NCI-H460 (cell line): ENCODE data around the gene MBOAT2. TPM values are rescaled to one million over a fixed set of nuclear protein-coding genes. Genes with fewer than 3 reads are reported as not detected.
"Not testable (repeated sequence)": the region's sequence is repeated elsewhere in the genome, so short reads cannot be mapped to it uniquely, and the experiment has no call there.

Experiments used
- DNase-seq: peaks from one replicate; pipeline ENCODE4 v3.0.0-alpha.2; 2016; ENCODE audit warnings: low read depth; ENCODE audit errors: extremely low read depth
- total RNA-seq: library from RNA; depleted of rRNA; stranded (reverse); fragments of >200 nt; shearing (Covaris generic); gene quantifications from 2 replicates; pipeline ENCODE4 v1.2.3, GENCODE V29; 2014

MBOAT2 gene
- total RNA-seq, 1 experiment from 2014 or later = 4.9 TPM

DNA sequence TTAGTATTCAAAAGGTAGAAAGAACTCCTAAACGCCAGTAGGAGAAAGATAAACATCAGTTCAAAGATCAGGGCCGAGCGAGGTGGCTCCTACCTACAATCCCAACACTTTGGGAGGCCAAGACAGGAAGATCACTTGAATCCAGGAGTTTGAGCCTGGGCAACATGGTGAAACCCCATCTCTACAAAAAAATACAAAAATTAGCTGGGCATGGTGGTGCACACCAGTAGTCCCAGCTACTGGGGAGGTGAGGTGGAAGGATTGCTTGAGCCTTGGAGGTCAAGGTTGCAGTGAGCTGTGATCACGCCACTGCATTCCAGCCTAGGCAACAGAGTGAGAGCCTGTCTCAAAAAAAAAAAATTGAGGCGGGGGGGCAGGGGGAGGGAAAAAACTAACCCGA is 40.6 kb downstream of the MBOAT2 start:
- DNase-seq = no peak

DNA sequence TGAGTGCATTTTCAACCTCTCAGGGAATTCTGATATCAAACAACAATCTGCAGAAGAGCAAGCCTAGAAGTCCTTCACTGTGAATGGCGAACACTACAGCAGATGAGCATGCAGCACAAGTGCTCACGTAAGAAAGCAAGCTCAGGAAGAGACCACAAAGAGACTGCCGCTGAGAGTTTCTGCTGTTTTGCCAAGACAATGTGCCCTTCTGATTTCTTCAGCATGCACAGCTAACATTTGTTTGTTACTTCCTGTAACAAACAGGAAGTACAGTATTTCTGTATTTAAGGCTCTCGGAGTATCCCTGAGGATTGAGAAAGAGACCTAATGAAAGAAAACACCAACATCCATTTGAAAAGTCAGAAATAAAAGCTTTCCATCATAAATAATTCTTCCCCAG is 45.9 kb downstream of the MBOAT2 start:
- no peak for DNase-seq

DNA sequence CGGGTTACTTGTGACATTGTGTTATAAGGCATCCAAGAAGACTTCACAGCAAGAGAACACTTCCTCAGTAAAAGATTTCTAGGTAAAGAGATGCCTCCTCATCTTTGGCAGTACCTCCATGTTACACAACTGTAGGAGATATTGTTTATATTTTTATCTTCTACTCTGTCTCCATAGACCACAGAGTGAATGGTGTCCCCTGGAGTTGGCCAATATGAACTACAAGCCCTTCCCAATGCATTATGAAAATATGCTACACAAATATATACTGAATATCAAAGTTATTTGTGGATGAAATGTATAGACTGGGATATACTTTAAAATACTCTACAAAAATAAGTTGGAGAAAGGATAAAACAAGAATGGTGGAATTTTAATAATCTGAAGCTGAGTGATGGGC is 46.7 kb downstream of the MBOAT2 start:
- no peak for DNase-seq

DNA sequence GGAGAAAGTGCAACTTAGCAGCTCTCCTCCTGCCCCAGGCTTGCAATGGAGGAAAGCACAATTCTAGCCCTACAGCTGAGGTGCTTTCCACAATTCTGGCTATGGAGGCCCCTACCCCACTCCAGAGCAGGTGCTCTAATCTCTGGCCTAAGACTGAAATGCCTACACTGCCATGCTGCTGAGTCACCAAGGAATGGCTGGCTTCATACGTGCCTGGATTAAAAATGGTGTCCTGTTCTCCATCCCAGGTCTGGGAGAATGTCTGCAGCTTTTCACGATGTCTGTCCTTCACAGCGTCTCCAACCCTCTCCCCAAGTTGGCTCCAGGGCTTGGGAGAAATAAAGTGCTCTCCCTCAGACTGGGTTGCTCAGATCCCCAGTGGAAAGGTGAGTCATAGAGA is 48.5 kb downstream of the MBOAT2 start:
- DNase-seq = no peak

DNA sequence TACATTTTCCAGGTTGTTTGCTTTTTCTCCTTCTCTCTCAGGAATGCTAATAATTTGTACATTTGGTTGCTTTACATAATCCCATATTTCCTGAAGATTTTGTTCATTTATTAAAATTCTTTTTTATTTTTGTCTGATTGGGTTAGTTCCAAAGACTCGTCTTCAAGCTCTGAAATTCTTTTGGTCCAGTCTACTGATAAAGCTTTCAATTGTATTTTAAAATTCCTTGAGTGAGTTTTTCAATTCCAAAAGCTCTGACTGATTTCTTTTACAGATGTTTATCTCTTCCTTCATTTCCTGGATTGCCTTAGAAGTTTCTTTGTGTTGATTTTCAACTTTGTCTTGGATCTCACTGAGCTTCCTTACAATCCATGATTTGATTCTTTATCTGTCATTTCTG is 50.0 kb downstream of the MBOAT2 start:
- no peak for DNase-seq

DNA sequence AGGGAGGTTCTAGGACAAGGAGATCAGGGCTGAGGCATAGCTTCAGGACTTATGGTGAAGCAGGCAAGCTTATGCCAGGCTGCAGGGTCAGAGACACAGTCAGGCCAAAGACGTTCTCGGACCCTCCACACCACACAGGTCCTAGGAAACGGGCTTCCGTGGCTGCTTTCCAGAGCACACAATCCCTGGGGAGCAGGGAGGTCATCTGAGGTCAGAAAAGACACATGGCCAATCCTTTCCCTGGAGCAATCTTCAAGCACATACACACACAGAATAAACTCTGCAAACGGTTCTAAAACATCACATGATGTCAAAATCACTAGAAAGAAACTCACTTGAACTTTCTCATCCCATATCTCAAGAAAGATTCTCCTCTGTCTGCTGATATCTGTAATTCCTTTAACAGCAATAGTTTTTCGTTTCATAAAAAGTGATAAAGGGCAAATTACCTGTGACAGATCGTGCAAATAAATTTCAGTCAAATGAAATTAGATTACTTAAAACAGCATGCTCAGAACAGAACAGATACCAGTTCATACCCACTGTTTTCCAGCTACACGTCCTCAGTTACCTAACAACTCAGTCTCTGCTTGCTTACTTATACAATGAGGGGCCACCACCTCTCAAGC is 63.9 kb downstream of the MBOAT2 start:
- no peak for DNase-seq

DNA sequence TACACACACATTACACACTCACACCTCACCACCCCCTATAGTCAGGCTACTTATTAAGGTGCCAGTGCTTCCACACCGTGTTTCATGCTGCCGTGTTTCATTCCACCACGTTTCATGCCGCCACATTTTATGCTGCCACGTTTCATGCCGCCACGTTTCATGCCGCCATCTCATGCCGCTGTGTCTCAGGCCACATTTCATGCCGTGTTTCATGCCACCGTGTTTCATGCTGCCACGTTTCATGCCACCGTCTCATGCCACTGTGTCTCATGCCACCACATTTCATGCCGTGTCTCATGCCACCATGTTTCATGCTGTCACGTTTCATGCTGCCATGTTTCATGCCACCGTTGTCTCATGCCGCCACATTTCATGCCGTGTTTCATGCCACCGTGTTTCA is 65.1 kb downstream of the MBOAT2 start:
- no peak for DNase-seq

DNA sequence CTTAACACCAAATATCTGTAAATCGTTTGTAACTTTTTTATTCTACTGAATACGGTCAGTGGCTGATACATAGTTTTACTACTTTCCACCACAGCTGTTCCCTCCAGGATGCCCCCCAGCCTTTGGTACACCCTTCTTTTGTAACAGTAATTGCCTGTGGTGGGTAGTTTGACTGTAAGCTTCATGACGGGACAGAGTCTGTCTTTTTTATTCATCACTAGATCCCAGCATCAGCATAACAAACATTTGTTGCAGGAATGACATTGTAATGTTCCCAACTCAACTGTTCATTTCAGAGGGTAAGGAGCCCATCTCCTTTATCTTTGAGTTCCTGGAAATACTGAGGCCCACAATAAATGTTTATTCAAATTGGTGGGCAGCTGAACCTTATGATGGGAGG is 67.5 kb downstream of the MBOAT2 start:
- no peak for DNase-seq

DNA sequence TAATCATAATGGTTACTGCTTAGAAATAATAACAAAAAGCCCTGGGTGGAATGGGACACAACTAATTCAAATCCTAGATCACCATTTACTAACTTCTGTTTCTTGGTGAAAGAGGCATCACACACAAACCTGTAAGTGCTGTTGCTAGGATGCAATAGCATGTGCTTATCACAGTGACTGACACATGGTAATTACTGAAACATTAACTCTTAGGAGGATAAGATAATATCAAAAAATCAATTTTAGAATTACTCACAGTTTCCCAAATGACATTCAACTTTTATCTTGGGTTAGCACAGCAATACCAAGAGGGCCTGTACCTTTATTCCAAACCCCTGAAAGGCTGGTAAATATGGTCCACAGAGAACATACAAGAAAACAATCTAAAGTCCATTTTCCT is 69.1 kb downstream of the MBOAT2 start:
- no peak for DNase-seq

DNA sequence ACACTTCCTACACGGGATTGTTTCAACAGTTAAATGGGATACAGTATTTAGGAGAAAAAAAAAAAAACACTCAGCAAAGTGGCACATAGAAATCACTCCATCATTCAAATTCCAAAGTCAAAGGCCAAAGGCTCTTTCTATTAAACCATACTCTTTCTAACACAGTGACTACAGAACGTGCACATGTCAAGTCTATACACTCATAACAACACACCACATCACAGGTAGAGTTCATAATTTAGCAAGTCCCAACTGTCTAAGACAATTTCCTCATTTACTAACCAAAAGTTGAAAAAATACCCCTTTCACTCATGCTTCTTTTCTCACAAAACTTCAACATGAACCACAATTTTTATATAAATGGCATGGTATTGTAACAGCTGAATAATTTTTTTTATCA is 70.8 kb downstream of the MBOAT2 start:
- DNase-seq = no peak

DNA sequence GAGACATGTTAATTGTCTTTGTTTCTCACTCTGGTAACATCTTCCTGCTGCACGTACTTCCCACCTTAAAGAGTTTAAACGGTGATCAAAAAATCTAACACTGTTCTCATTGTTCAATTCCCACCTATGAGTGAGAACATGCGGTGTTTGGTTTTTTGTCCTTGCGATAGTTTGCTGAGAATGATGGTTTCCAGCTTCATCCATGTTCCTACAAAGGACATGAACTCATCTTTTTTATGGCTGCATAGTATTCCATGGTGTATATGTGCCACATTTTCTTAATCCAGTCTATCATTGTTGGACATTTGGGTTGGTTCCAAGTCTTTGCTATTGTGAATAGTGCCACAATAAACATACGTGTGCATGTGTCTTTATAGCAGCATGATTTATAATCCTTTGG is 73.3 kb downstream of the MBOAT2 start:
- DNase-seq = not testable (repeated sequence)

DNA sequence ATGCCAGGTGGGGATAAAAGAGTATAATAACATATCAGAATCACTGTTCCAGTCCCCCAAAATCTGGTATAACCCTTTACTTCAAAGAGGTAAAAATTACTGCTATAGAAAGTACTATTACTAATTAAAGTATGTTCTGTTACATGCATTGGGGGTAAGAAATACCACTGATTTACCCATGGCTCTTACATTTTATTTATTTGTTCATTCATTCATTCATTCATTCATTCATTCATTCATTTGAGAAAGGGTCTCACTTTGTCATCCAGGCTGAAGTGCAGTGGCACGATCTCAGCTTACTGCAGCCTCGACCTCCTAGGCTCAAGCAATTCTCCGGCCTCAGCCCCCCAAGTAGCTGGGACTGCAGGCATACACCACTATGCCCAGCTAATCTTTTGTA is 74.4 kb downstream of the MBOAT2 start:
- DNase-seq = no peak

DNA sequence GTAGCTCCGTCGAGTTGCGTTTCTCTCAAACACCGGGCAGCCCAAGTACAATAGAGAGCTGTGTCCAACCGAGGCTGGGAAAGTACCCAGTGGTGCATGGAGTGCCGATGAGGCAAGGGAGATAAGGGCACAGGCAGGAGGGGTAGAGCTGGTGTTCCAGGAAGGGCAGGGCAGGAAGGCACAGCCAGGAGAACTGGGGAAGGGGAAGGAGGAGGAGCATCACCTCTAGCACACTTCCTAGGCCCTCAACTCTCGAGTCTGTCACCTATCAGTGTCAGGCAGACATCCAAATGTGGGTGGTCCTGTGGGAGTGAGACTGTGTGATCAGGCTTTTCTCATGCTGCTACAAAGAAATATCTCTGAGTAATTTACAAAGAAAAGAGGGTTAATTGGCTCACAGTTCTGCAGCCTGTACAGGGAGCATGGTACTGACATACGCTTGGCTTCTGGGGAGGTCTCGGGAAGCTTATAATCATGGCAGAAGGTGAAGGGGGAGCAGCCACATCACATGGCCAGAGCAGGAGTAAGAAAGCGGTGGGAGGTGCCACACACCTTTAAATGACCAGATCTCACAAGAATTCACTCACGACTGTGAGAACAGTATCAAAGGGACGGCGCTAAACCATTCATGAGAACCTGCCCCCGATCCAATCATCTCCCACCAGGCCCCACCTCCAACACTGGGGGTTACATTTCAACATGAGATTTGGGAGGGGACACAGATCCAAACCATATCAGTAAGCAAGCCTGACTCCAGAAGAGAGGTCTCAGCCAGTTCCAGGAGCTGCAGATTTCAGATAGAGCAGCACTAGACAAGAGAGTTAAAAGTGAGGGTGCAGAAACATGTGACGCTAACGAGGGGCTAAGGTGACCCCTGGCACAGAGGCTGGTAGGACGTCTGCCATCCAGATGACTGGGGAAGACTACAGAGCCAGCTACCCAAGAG is 75.7 kb downstream of the MBOAT2 start:
- no peak for DNase-seq

DNA sequence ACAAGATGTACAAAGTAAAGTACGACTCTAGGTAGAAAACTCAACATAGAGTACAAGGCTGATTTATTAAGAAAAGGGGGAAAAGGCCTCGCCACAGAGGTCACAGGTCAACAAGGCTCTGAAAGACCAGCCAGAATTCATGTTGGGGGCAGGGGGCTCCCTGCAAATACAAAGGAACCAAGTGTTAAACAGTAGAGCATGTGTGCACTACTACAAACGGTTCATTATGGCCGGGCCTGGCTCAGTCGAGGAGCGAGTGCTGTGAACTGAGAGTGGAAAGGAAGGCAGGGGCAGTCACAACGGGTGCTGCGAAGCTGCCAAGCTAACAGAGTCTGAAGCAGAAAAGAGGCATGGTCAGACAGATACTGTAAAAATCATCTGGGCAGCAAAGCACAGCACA is 77.1 kb downstream of the MBOAT2 start:
- no peak for DNase-seq

DNA sequence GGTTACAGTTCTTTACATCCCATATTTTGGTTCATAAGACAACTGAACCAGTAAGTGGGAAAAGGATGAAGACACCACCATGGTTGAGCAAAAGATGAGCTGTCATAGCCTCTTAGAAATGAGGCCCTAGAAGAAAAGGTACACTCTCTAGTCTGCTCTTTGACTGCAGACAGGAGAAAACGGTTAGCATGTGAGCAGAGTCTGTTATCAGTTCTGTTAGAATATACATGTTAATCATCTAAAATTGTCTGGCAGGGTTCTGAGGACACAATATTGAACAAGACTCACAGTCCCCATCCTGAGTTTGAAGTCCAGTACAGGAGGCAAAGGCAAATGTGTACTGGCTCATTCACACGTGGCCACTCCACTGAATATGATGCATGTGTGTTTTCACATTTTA is 78.1 kb downstream of the MBOAT2 start:
- no peak for DNase-seq

DNA sequence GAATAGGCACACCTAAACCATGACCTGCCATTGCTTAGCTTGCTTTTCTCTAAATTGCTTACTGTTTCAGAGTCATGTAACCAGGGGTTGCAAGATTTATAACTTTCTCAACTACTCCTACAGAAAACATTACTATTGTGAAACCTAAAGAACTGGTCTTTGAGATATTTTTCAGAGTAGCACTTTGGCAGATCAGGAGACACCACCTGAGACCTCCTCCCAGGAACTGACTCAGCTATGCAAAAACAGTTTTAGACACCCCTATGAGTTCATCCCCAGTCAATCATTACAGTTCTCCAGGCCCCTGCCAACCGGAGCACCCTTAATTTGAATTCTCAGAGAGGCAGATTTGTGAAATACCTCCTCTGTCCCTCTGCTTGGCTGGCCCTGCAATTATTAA is 80.3 kb downstream of the MBOAT2 start:
- DNase-seq = no peak

DNA sequence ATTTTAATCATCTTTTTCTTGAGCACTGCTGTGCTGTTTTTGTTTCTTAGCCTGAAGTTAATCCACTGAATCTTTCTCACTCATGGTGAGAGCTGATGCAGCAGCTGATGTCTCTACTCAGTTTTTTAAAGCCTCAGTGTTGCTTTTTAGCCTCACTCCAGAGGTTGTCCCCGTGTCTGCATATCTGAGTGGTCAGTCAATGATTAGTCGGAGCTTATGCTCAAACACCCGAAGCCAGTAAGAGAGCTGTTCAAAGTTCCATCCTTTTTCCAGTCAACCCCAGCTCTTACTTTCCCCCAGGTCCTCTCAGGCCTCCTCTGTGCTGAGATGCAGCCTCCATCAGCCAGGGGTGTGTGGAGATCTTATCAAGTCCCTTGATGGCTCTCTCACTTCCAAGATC is 81.1 kb downstream of the MBOAT2 start:
- DNase-seq = no peak

DNA sequence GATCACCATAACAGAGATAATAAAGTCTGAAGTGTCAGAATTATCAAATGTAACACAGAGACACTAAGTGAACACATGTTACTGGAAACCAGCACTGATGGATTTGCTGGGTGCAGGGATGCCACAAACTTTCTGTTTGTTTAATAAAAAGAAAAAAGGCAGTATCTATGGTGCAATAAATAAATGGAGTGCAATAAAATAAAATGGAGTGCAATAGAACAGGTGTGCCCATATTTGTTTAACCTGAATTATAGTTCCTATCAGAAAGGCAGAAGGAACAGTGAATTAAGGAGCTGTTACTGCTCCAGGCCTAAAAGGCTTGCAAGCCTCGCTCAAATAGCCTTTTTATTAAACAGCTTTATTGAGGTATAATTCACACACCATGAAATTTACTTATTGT is 85.1 kb downstream of the MBOAT2 start:
- DNase-seq = no peak

DNA sequence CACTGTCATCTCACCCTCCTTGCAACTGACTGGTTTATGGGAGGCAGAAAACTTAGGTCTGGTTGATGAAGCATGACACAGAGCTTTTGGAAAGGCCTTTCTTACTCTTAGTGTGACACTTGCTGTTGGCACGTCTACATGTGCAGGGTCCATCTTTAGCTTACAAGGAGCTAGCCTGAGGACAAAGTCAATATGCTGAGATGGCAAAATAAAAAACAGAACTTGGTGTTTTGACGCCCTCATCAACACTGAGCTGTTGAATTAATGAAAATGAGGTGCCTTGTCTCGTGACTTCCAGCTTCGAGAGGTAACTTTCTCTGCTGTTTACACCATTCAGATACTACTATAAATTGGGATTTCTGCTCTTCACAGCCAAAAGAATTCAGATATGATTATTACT is 87.5 kb downstream of the MBOAT2 start:
- DNase-seq = no peak

DNA sequence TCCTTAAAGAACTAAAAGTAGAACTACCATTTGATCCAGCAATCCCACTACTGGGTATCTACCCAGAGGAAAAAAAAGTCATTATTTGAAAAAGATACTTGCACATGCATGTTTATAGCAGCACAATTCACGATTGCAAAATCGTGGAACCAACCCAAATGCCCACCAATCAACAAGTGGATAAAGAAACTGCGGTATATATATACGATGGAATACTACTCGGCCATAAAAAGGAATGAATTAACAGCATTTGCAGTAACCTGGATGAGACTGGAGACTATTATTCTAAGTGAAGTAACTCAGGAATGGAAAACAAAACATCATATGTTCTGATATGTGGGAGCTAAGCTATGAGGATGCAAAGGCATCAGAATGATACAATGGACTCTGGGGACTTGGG is 89.7 kb downstream of the MBOAT2 start:
- DNase-seq = not testable (repeated sequence)

DNA sequence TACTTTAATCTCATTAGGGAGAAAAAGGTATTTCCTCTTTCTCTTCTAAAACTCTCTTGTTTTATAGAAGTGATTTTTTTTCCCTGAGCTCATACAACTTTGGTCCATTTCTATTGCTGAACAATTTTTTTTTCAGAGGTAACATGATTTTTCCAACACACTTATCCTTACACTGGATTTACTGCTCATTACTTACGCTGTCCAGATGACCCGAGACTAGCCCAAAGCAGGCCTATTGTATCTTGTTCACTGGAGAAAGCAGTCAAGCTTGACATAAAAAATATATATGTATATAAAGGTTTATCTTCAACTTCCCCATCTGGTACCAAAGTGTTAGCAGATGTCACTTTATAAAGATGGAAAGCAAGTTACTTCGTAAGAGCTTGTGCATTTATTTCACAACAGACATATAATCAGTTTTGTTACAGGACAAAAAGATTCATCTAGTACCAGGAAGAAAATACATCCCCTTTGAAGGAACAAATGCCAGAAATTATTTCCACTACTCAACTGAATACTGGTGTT is 95.7 kb downstream of the MBOAT2 start:
- no peak for DNase-seq

DNA sequence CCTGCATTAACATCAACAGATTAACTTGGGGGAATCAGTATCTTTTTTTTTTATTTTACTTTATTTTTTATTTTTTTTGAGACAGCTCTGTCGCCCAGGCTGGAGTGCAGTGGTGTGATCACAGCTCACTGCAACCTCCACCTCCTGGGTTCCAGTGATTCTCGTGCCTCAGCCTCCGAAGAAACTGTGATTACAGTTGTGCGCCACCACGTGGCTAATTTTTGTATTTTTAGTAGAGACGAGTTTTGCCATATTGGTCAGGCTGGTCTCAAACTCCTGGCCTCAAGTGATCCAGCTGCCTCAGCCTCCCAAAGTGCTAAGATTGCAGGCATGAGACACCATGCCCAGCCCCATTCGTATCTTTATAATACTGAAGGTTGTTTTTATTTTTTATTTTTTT is 99.6 kb downstream of the MBOAT2 start:
- not testable (repeated sequence) for DNase-seq
